OCI-LY3 (cell line): ENCODE data around the gene CDC42BPA.

Source experiments
- EZH2phosphoT487 ChIP-seq: fragments of 200-600 bp; shearing (Covaris generic); IDR thresholded peaks from 2 replicates; pipeline ENCODE4 v1.6.1; 2018; ENCODE audit warnings: antibody characterized with exemption, mixed run types, low read depth
- TF ChIP-seq, protein P1 (sequence below): fragments of 200-600, 300-600 bp; sonication (generic); IDR thresholded peaks from 2 replicates; pipeline ENCODE4 v1.5.1; 2014; ENCODE audit warnings: antibody characterized with exemption, low read length, low read depth

GRCh38 chr1:227214207-227214606, 104.1 kb downstream of the CDC42BPA start:
- TF ChIP-seq, protein P1, sequence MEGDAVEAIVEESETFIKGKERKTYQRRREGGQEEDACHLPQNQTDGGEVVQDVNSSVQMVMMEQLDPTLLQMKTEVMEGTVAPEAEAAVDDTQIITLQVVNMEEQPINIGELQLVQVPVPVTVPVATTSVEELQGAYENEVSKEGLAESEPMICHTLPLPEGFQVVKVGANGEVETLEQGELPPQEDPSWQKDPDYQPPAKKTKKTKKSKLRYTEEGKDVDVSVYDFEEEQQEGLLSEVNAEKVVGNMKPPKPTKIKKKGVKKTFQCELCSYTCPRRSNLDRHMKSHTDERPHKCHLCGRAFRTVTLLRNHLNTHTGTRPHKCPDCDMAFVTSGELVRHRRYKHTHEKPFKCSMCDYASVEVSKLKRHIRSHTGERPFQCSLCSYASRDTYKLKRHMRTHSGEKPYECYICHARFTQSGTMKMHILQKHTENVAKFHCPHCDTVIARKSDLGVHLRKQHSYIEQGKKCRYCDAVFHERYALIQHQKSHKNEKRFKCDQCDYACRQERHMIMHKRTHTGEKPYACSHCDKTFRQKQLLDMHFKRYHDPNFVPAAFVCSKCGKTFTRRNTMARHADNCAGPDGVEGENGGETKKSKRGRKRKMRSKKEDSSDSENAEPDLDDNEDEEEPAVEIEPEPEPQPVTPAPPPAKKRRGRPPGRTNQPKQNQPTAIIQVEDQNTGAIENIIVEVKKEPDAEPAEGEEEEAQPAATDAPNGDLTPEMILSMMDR = no peak
- no peak for TF ChIP-seq EZH2phosphoT487
